IPS DF 4.7 (cell line): ENCODE data around the gene CCP110.

ENCODE experiments used
- DNase-seq: peaks from one replicate; pipeline ENCODE4 v3.0.0-alpha.2; 2013; ENCODE audit warnings: low spot score; ENCODE audit errors: extremely low read depth

The CCP110 gene

GRCh38 chr16:19598805-19599510 is 75.2 kb downstream of the CCP110 start:
- DNase-seq, result no peak

- DNase-seq, result no peak
These were observed 76.4 kb downstream of the CCP110 start for GRCh38 chr16:19599968-19600716.

- DNase-seq, result no peak
These were observed 77.6 kb downstream of the CCP110 start for GRCh38 chr16:19601083-19601976.
